ENCODE results near the gene MLLT6. TPM values are rescaled to one million over a fixed set of nuclear protein-coding genes. Genes with fewer than 3 reads are reported as not detected.

The MLLT6 gene
- total RNA-seq, 1 experiment from 2014 or later: 127 TPM

GRCh38 chr17:38748149-38748891 is 43.2 kb downstream of the MLLT6 start, which contains the start of gene PCGF2:
Gene PCGF2, minus strand, starts transcription at chr17:38748336. Its CDS starts 7,934 bp downstream, at chr17:38740402.
- BruUV-seq (replicated peaks): no TSS peak
- peak; percentile 73 to 77 for DNase-seq

GRCh38 chr17:38748892-38749222 is 43.8 kb downstream of the MLLT6 start:
- Histone ChIP-seq H3K79me2 (ENCODE audit: low read depth) (peaks cover 78% of the 10 kb centered on the region), H3K9me3 (ENCODE audit: insufficient read depth, low read depth) (no peaks in the 10 kb centered on the region), H3K4me2 (peak overlapping the region; percentile 97), H2AFZ (peak overlapping the region; percentile 78), H3K27ac (peak overlapping the region; percentile 63), H3K9me2 (ENCODE audit: insufficient read depth) (no peaks in the 10 kb centered on the region), H3K36me3 (ENCODE audit: low read depth) (no peaks in the 10 kb centered on the region), H3F3A (ENCODE audit: insufficient read depth, low read depth) (peaks cover 28% of the 10 kb centered on the region), H3K27me3 (ENCODE audit: insufficient read depth, low read depth) (no peaks in the 10 kb centered on the region), H4K20me1 (ENCODE audit: insufficient read depth) (peaks cover 23% of the 10 kb centered on the region), H3K4me3 (peak overlapping the region; percentile 92), H3K4me1 (replicated peaks; ENCODE audit: insufficient read depth) (peaks cover 27% of the 10 kb centered on the region)
- DNase-seq: no peak
- no TSS peak for BruUV-seq (replicated peaks)
- CTCF ChIA-PET: no interaction called here
- intact Hi-C loops (cut with micrococcal nuclease; ENCODE audit: unreplicated experiment): loop anchor here (2.0 kb wide), 2 partner anchors 44 to 120 kb away; partner anchors contain the start of gene MLLT6
- TF ChIP-seq EZH2 (IDR thresholded peaks at IDR 0.05; ENCODE audit: low read depth): no peak
- TF ChIP-seq, protein P1, sequence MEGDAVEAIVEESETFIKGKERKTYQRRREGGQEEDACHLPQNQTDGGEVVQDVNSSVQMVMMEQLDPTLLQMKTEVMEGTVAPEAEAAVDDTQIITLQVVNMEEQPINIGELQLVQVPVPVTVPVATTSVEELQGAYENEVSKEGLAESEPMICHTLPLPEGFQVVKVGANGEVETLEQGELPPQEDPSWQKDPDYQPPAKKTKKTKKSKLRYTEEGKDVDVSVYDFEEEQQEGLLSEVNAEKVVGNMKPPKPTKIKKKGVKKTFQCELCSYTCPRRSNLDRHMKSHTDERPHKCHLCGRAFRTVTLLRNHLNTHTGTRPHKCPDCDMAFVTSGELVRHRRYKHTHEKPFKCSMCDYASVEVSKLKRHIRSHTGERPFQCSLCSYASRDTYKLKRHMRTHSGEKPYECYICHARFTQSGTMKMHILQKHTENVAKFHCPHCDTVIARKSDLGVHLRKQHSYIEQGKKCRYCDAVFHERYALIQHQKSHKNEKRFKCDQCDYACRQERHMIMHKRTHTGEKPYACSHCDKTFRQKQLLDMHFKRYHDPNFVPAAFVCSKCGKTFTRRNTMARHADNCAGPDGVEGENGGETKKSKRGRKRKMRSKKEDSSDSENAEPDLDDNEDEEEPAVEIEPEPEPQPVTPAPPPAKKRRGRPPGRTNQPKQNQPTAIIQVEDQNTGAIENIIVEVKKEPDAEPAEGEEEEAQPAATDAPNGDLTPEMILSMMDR (conservative IDR thresholded peaks at IDR 0.05): no peak
- POLR2A ChIA-PET (ENCODE audit: unreplicated experiment): no interaction called here

More at GRCh38 chr17:38748149-38748891, 43.2 kb downstream of the MLLT6 start, which contains the start of gene PCGF2:
- H3K4me1 ChIP-seq (replicated peaks; ENCODE audit: insufficient read depth): peaks cover 27% of the 10 kb centered on the region
- POLR2A ChIA-PET (ENCODE audit: unreplicated experiment): no interaction called here
- no peaks in the 10 kb centered on the region for H3K9me3 ChIP-seq (ENCODE audit: insufficient read depth, low read depth)
- CTCF ChIA-PET: no interaction called here
- no peaks in the 10 kb centered on the region for H3K9me2 ChIP-seq (ENCODE audit: insufficient read depth)
- peaks cover 32% of the 10 kb centered on the region for H3F3A ChIP-seq (ENCODE audit: insufficient read depth, low read depth)
- H2AFZ ChIP-seq: peak within 1 kb of the TSS; percentile 89
- H3K4me3 ChIP-seq: peak within 1 kb of the TSS; percentile 98
- H3K36me3 ChIP-seq (ENCODE audit: low read depth): no peaks in the 10 kb centered on the region
- intact Hi-C loops (cut with micrococcal nuclease; ENCODE audit: unreplicated experiment): loop anchor here (2.0 kb wide), 2 partner anchors 44 to 120 kb away; partner anchors contain the start of gene MLLT6
- peak within 1 kb of the TSS; percentile 63 for H3K27ac ChIP-seq
- TF ChIP-seq, protein P1 (conservative IDR thresholded peaks at IDR 0.05): no peak
- TF ChIP-seq EZH2 (IDR thresholded peaks at IDR 0.05; ENCODE audit: low read depth): no peak
- peaks cover 78% of the 10 kb centered on the region for H3K79me2 ChIP-seq (ENCODE audit: low read depth)
- H3K4me2 ChIP-seq: peak within 1 kb of the TSS; percentile 97
- no peaks in the 10 kb centered on the region for H3K27me3 ChIP-seq (ENCODE audit: insufficient read depth, low read depth)
- H4K20me1 ChIP-seq (ENCODE audit: insufficient read depth): peaks cover 24% of the 10 kb centered on the region

DNA sequence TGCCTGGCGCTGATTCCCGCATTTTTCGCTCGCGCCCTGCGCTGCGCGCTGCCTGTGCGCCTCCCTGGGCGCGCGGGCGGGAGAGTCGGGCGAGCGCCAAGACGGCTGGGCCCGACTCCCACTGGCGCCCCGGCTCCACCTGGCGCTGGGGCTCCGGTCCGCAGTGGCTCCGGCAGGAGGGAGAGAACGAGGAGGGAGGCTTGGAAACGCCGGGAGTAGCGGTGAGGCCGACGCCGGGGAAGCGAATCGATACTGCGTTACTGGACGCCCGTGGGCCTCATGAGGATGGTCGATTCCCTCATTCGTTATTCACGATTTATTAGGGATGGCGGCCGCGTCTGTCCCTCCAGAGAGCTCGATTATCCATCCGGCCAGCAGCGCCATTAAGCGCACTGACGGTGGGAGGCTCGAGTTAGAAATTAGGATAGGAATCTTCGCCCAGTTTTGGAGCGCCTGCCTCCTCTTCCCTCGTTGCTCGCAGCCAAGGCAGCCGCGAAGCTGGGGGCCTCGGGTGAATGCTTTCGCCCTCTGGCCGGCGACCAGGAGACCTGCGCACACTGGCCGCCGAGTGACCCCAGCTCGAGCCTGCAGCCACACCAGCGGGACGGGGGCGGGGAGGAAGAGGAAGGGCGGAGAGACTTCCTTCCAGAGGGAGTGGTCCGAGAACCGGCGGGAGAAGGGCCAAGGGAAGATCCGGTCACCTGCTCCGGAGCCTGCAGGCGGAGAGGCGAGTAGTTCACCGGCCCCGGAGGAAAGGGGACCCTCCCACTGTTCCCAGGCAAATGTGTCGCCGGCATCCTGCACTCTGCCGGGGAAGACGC is 44.4 kb downstream of the MLLT6 start:
- Histone ChIP-seq H4K20me1 (ENCODE audit: insufficient read depth) (peaks cover 18% of the 10 kb centered on the region), H3K4me1 (replicated peaks; ENCODE audit: insufficient read depth) (peaks cover 25% of the 10 kb centered on the region), H3K9me3 (ENCODE audit: insufficient read depth, low read depth) (no peaks in the 10 kb centered on the region), H3F3A (ENCODE audit: insufficient read depth, low read depth) (peaks cover 23% of the 10 kb centered on the region), H2AFZ (peak overlapping the region; percentile 80), H3K27me3 (ENCODE audit: insufficient read depth, low read depth) (no peaks in the 10 kb centered on the region), H3K4me2 (peak overlapping the region; percentile 97), H3K4me3 (peak overlapping the region; percentile 92), H3K27ac (peak overlapping the region; percentile 63), H3K79me2 (ENCODE audit: low read depth) (peaks cover 78% of the 10 kb centered on the region), H3K9me2 (ENCODE audit: insufficient read depth) (no peaks in the 10 kb centered on the region), H3K36me3 (ENCODE audit: low read depth) (no peaks in the 10 kb centered on the region)
- peak; percentile 83 to 88 for DNase-seq
- CTCF ChIA-PET: interaction anchor here (0.6 kb wide), 1 partner anchor 1033 kb away, joined by 8 read pairs; no protein-coding TSS in a partner anchor
- POLR2A ChIA-PET (ENCODE audit: unreplicated experiment): interaction anchor here (0.5 to 0.6 kb wide), 4 partner anchors 353 to 816 kb away, joined by 3 to 15 read pairs (median 6); no protein-coding TSS in a partner anchor
- intact Hi-C loops (cut with micrococcal nuclease; ENCODE audit: unreplicated experiment): loop anchor here (2.0 to 5.0 kb wide), 5 partner anchors 45 to 403 kb away; partner anchors contain the start of genes FBXO47, MLLT6 and PIP4K2B
- TSS peak; percentile 64 for BruUV-seq (replicated peaks)
- TF ChIP-seq, protein P1 (conservative IDR thresholded peaks at IDR 0.05): no peak
- no peak for TF ChIP-seq EZH2 (IDR thresholded peaks at IDR 0.05; ENCODE audit: low read depth)

All from PC-9 (cell line).